Measurements from ENCODE around the gene BRD1.

Gene BRD1

GRCh38 chr22:49811020-49811791 is 16.5 kb downstream of the BRD1 start:
- TF ChIP-seq CTCF (IDR thresholded peaks at IDR 0.05; ENCODE audit: low read depth, low read length) = no peak
- in situ Hi-C loops (cut with HindIII; ENCODE audit: low sequenced_read_pairs) = no loop called here
- DNase-seq (ENCODE audit: low read depth, low spot score) = no peak
- no peak overlapping the region for H3K4me3 ChIP-seq (ENCODE audit: low read depth, low read length)

- peak; percentile 24 for DNase-seq (ENCODE audit: low read depth, low spot score)
- in situ Hi-C loops (cut with HindIII; ENCODE audit: low sequenced_read_pairs) = no loop called here
- no peak overlapping the region for H3K4me3 ChIP-seq (ENCODE audit: low read depth, low read length)
- no peak for TF ChIP-seq CTCF (IDR thresholded peaks at IDR 0.05; ENCODE audit: low read depth, low read length)
Observed at GRCh38 chr22:49810363-49811019, 17.2 kb downstream of the BRD1 start.

GRCh38 chr22:49807780-49808708 is 19.6 kb downstream of the BRD1 start:
- H3K4me3 ChIP-seq (ENCODE audit: low read depth, low read length) = no peak overlapping the region
- TF ChIP-seq CTCF (IDR thresholded peaks at IDR 0.05; ENCODE audit: low read depth, low read length) = no peak
- no peak for DNase-seq (ENCODE audit: low read depth, low spot score)
- in situ Hi-C loops (cut with HindIII; ENCODE audit: low sequenced_read_pairs) = no loop called here

- in situ Hi-C loops (cut with HindIII; ENCODE audit: low sequenced_read_pairs) = no loop called here
- H3K4me3 ChIP-seq (ENCODE audit: low read depth, low read length) = no peak overlapping the region
- no peak for DNase-seq (ENCODE audit: low read depth, low spot score)
Observed at GRCh38 chr22:49807129-49807528, 20.5 kb downstream of the BRD1 start.

GRCh38 chr22:49803737-49804375 is 23.8 kb downstream of the BRD1 start:
- DNase-seq (ENCODE audit: low read depth, low spot score) = no peak
- TF ChIP-seq CTCF (IDR thresholded peaks at IDR 0.05; ENCODE audit: low read depth, low read length) = no peak
- in situ Hi-C loops (cut with HindIII; ENCODE audit: low sequenced_read_pairs) = no loop called here
- no peak overlapping the region for H3K4me3 ChIP-seq (ENCODE audit: low read depth, low read length)

More at GRCh38 chr22:49807129-49807528, 20.5 kb downstream of the BRD1 start:
- no peak for TF ChIP-seq CTCF (IDR thresholded peaks at IDR 0.05; ENCODE audit: low read depth, low read length)

GRCh38 chr22:49803134-49803533 is 24.5 kb downstream of the BRD1 start:
- in situ Hi-C loops (cut with HindIII; ENCODE audit: low sequenced_read_pairs) = no loop called here
- no peak for DNase-seq (ENCODE audit: low read depth, low spot score)
- no peak for TF ChIP-seq CTCF (IDR thresholded peaks at IDR 0.05; ENCODE audit: low read depth, low read length)
- H3K4me3 ChIP-seq (ENCODE audit: low read depth, low read length) = no peak overlapping the region
